ENCODE data around the gene C4A.
"Not testable (repeated sequence)": the region's sequence is repeated elsewhere in the genome, so short reads cannot be mapped to it uniquely, and the experiment has no call there.

DNA sequence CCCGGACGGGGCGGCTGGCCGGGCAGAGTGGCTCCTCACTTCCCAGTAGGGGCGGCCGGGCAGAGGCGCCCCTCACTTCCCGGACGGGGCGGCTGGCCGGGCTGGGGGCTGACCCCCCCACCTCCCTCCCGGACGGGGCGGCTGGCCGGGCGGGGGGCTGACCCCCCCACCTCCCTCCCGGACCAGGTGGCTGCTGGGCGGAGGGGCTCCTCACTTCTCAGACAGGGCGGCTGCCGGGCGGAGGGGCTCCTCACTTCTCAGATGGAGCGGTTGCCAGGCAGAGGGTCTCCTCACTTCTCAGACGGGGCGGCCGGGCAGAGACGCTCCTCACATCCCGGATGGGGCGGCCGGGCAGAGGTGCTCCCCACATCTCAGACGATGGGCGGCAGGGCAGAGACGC lies 49.7 kb upstream of the C4A start:
- TF ChIP-seq, protein P1, sequence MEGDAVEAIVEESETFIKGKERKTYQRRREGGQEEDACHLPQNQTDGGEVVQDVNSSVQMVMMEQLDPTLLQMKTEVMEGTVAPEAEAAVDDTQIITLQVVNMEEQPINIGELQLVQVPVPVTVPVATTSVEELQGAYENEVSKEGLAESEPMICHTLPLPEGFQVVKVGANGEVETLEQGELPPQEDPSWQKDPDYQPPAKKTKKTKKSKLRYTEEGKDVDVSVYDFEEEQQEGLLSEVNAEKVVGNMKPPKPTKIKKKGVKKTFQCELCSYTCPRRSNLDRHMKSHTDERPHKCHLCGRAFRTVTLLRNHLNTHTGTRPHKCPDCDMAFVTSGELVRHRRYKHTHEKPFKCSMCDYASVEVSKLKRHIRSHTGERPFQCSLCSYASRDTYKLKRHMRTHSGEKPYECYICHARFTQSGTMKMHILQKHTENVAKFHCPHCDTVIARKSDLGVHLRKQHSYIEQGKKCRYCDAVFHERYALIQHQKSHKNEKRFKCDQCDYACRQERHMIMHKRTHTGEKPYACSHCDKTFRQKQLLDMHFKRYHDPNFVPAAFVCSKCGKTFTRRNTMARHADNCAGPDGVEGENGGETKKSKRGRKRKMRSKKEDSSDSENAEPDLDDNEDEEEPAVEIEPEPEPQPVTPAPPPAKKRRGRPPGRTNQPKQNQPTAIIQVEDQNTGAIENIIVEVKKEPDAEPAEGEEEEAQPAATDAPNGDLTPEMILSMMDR (IDR thresholded peaks at IDR 0.05): not testable (repeated sequence)
- not testable (repeated sequence) for TF ChIP-seq POLR2A, EP300 (IDR thresholded peaks at IDR 0.05)

Data from stomach (tissue), 4 donors.